ENCODE results near the gene DNAAF2.
A peak's percentile ranks its signal among the peaks of the same experiment; 100 is the strongest.
"Not testable (repeated sequence)": the region's sequence is repeated elsewhere in the genome, so short reads cannot be mapped to it uniquely, and the experiment has no call there.

The DNAAF2 gene

GRCh38 chr14:49621114-49621881 lies 13.7 kb downstream of the DNAAF2 start:
- no peak for DNase-seq (ENCODE audit: low read depth, low spot score)

- peak; percentile 82 for DNase-seq (ENCODE audit: low read depth, low spot score)
These were observed 14.6 kb downstream of the DNAAF2 start, which contains the start of the genes MGAT2 and RPL36AL for GRCh38 chr14:49620182-49621113. MGAT2 (plus strand) TSS chr14:49620799; CDS start chr14:49621269, 470 bp downstream. RPL36AL (minus strand) TSS chr14:49620626; CDS start chr14:49619104, 1,522 bp downstream.

DNA sequence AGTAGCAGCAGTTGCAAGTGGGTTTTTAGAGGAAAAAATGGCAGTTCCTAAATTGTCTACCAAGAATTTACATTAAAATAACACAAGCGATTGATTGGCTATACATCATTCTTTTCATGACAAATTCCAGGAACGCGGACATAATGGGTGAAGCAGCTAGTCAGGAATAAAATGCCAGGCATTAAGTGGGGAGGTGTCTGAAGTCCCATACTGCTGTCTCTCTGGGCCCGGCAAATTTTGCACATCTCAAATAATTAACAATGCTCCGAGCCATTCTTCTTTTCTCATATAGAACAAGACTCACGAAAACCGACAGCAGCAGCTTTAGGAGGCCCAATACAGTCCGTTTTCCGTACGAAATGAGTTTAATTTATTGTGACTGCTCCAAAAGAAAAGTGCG lies 15.3 kb downstream of the DNAAF2 start:
- DNase-seq (ENCODE audit: low read depth, low spot score) = no peak

DNA sequence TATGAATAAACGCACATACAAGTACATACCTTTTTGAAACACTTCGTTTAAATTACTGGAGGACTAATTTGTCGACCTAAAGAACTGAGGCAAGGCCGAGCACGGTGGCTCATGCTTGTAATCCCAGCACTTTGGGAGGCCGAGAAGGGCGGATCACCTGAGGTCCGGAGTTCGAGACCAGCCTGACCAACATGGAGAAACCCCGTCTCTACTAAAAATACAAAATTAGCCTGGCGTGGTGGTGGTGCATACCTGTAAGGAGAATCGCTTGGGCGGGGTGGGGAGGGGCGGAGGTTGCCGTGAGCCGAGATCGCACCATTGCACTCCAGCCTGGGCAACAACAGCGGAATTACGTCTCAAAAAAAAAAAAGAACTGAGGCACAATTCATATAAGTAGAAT lies 15.8 kb downstream of the DNAAF2 start:
- DNase-seq (ENCODE audit: low read depth, low spot score) = not testable (repeated sequence)

- no peak for DNase-seq (ENCODE audit: low read depth, low spot score)
These were observed 17.1 kb downstream of the DNAAF2 start for GRCh38 chr14:49617852-49618519.

DNA sequence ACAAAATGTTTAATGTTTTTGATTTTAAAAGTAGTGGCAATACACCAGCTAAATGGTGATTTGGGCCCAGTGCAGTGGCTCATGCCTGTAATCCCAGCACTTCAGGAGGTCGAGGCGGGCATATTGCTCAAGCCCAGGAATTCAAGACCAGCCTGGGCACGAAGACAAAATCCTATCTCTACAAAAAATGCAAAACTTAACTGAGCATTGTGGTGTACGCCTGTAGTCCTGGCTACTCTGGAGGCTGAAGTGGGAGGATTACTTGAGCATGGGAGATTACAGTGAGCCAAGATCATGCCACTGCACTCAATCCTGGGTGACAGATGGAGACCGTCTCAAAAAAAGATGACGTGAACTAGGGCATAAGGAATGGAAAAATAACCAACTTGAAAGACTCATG lies 19.3 kb downstream of the DNAAF2 start:
- DNase-seq (ENCODE audit: low read depth, low spot score) = no peak

DNA sequence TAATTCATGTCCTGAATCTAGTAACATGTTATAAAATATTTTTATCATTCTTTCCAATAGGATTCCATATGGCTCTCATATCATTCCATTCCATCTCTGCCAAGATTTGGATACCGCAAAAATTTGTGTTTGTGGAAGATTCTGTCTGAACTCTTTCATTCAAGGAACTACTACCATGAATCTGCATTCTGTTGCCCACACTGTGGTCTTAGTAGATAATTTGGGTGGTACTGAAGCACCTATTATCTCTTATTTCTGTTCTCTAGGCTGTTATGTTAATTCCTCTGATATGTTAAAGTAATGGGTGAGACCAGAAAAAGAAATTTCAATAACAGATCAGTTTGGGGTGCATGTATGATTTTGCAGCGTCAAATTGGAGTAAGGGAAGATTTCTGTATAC lies 20.8 kb downstream of the DNAAF2 start:
- no peak for DNase-seq (ENCODE audit: low read depth, low spot score)

DNA sequence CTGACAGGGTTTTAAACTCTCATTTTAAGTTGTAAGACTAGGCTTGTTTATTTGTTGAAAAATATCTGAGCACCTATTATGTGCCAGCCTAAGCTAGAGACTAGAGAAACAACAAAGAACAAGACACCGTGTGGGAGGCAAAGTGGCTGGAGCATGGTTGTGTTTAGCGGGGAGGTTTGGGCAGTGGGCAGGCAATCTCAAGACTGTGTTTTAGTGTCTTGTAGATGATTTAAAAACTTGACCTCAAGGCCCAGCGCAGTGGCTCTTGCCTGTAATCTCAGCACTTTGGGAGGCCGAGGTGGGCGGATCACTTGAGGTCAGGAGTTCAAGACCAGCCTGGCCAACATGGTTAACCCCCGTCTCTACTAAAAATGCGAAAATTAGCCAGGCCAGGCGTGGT lies 22.4 kb downstream of the DNAAF2 start:
- DNase-seq (ENCODE audit: low read depth, low spot score) = no peak

DNA sequence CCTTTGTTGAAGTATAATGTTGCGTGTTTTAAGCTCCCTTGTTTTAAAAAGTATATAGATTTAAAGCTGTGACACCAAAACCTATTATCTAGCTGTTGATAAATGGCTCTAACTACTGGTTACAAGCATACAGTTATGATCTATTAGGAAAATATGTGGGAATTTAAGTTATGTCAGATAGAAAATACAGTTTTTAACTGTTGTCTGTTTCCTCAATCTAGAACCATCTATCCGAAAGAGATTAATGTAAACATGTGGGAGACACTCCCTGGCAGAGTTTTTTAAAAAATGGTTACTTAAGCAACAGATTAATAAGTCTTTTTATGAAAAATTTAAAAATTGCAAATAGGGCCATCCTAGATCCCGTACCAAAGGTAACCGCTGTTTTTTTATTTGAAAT lies 22.8 kb downstream of the DNAAF2 start:
- DNase-seq (ENCODE audit: low read depth, low spot score) = no peak

GRCh38 chr14:49607583-49607982 lies 27.5 kb downstream of the DNAAF2 start:
- DNase-seq (ENCODE audit: low read depth, low spot score) = no peak

DNA sequence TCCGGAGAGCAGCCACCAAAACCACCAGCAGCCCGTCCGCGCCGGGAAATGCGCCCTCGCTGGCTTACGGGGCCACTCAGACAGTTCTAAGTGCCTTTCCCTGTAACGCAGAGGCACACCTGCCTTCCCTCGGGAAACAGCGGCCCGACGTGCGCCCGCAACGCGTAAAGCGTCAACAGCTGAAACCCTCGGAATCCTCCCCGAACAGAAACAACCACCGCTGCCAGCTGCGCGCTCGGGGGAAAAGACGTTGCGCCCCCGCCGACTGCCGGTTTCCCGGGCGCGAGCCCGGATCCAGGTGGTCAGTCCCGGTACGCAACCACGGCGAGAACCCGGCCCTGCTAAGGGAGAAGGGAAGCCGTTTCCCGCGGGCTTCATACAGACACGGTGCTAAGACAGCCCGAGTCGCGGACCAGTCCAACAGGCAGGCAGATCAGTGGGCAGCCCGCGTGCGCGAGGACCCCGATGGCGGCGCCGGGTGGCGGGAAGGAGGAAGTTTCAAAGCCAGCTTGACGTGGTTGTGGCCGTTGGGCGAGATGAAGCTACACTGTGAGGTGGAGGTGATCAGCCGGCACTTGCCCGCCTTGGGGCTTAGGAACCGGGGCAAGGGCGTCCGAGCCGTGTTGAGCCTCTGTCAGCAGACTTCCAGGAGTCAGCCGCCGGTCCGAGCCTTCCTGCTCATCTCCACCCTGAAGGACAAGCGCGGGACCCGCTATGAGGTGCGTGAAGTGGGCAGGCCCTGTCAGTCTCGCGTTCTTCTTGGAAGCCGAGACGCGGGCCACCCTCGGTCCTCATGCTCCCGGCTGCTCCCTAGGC lies 36.4 kb downstream of the DNAAF2 start, which contains the start of gene LRR1:
LRR1 (plus strand) TSS at position 456 of the 816 bp plus-strand sequence; CDS start at position 537, 81 bp downstream.
- DNase-seq (ENCODE audit: low read depth, low spot score) = peak; percentile 68

DNA sequence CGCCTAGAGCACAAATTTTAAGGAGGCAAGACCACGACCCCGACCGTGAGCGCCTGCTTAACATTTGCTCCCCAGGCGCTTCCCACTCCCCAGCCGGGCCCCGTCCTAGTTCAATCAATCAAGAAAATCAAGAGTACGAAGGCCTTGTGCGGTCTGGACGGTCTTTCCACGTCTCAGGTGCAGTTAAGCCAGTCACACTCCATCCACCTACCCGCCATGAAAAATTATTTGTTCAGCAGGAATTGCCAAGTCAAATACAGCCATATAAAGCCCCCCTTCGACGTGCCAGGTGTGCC lies 36.9 kb downstream of the DNAAF2 start:
- DNase-seq (ENCODE audit: low read depth, low spot score) = no peak

GRCh38 chr14:49594347-49595091 lies 40.5 kb downstream of the DNAAF2 start:
- no peak for DNase-seq (ENCODE audit: low read depth, low spot score)

GRCh38 chr14:49593016-49593415 lies 42.0 kb downstream of the DNAAF2 start:
- no peak for DNase-seq (ENCODE audit: low read depth, low spot score)

- no peak for DNase-seq (ENCODE audit: low read depth, low spot score)
These were observed 45.7 kb downstream of the DNAAF2 start for GRCh38 chr14:49589387-49589786.

GRCh38 chr14:49586673-49587460 lies 48.2 kb downstream of the DNAAF2 start:
- DNase-seq (ENCODE audit: low read depth, low spot score) = no peak

DNA sequence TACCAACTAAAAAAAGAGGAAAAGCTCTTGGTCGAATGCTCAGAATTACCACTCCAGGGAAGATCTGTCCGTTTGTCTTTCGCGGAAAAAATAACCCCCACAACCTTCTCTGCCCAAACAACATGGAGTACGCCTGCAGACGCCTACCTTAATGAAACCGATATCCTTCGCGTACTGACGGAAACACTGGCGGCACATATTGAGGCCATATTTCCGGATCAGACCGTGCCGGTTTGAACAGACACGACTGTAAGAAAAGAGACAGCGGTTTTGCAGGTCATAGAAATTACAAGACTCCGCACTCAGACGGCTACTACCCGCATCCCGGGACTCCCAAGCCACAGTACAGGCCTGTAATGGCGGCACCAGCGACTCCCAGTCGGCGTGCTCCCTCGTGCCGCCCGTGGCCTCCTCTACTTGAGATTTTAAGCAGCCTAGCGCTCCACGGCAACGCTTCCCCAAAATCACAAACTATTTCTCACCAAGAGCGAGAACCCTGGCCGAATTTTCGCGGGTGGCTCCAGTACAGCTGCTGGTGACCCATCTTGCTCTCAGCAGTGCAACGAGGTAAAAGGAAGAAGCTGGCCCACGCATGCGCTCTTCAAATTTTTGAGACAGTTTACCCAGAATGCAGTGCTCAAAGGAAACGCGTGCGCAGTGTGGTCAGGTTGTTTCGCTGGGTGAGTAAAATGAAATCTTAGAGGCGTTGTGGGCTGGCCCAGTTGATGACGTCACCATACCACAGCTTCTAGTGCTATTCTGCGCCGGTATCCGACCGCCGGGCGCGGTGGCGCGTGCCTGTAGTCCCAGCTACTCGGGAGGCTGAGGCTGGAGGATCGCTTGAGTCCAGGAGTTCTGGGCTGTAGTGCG lies 49.0 kb downstream of the DNAAF2 start, which contains the start of gene RPS29:
RPS29 (minus strand) TSS at position 578 of the 870 bp plus-strand sequence; CDS start at position 544, 34 bp downstream.
- DNase-seq (ENCODE audit: low read depth, low spot score) = peak; percentile 89

GRCh38 chr14:49584981-49585640 lies 49.9 kb downstream of the DNAAF2 start:
- DNase-seq (ENCODE audit: low read depth, low spot score) = not testable (repeated sequence)
